GM19438 (cell line): Measurements from ENCODE around the gene RAB31.
"Not testable (repeated sequence)": the region's sequence is repeated elsewhere in the genome, so short reads cannot be mapped to it uniquely, and the experiment has no call there.

ENCODE experiments used
- ATAC-seq: cut with Tn5 transposase; IDR thresholded peaks from one replicate; pipeline ENCODE4 v1.9.1; 2021; ENCODE audit warnings: low read depth; ENCODE audit not compliant: unreplicated experiment

RAB31 gene

GRCh38 chr18:9755615-9756014 lies 47.5 kb downstream of the RAB31 start:
- no peak for ATAC-seq

GRCh38 chr18:9756271-9756932 lies 48.3 kb downstream of the RAB31 start:
- ATAC-seq: no peak

GRCh38 chr18:9756933-9757470 lies 48.9 kb downstream of the RAB31 start:
- no peak for ATAC-seq

- no peak for ATAC-seq
Observed at GRCh38 chr18:9757827-9758621, 49.9 kb downstream of the RAB31 start.

- ATAC-seq: no peak
Observed at GRCh38 chr18:9758624-9759075, 50.5 kb downstream of the RAB31 start.

- no peak for ATAC-seq
Observed at GRCh38 chr18:9760641-9761040, 52.5 kb downstream of the RAB31 start.

- ATAC-seq: no peak
Observed at GRCh38 chr18:9762526-9762925, 54.4 kb downstream of the RAB31 start.

- no peak for ATAC-seq
Observed at GRCh38 chr18:9763157-9763556, 55.1 kb downstream of the RAB31 start.

GRCh38 chr18:9764011-9764481 lies 55.9 kb downstream of the RAB31 start:
- ATAC-seq: no peak

GRCh38 chr18:9765501-9765900 lies 57.4 kb downstream of the RAB31 start:
- ATAC-seq: no peak

GRCh38 chr18:9766076-9766481 lies 58.0 kb downstream of the RAB31 start:
- ATAC-seq: no peak

- ATAC-seq: no peak
Observed at GRCh38 chr18:9766740-9767139, 58.6 kb downstream of the RAB31 start.

- not testable (repeated sequence) for ATAC-seq
Observed at GRCh38 chr18:9768071-9768691, 60.1 kb downstream of the RAB31 start.

GRCh38 chr18:9770111-9770510 lies 62.0 kb downstream of the RAB31 start:
- ATAC-seq: not testable (repeated sequence)

GRCh38 chr18:9771261-9771976 lies 63.3 kb downstream of the RAB31 start:
- ATAC-seq: no peak

- ATAC-seq: no peak
Observed at GRCh38 chr18:9771977-9772660, 64.0 kb downstream of the RAB31 start.

GRCh38 chr18:9772847-9773677 lies 65.0 kb downstream of the RAB31 start:
- no peak for ATAC-seq

- ATAC-seq: no peak
Observed at GRCh38 chr18:9774150-9774549, 66.0 kb downstream of the RAB31 start.

- no peak for ATAC-seq
Observed at GRCh38 chr18:9775178-9775577, 67.1 kb downstream of the RAB31 start.
